GM12878 (cell line): ENCODE measurements around the gene COL23A1. TPM values are rescaled to one million over a fixed set of nuclear protein-coding genes. Genes with fewer than 3 reads are reported as not detected.

ENCODE experiments used
- ATAC-seq: fragments of 200-7000 bp; cut with Tn5 transposase; 3 replicates; pipeline ENCODE4 v1.9.1; 2020; ENCODE audit warnings: mild to moderate bottlenecking, moderate library complexity
- BruUV-seq: library from RNA; stranded (reverse); fragments of 400-500 nt; replicated peaks from 2 replicates; lab custom pipeline; 2021; lab: Mats Ljungman, UMichigan
- CTCF ChIA-PET: fragments of 300-600 bp; sonication (Branson Sonifier 250); formaldehyde crosslinking; extraction: SDS; loops from one replicate; lab custom pipeline; 2021; ENCODE audit warnings: inconsistent platforms; lab: Yijun Ruan, JAX
- POLR2A ChIA-PET: fragments of 350-600 bp; formaldehyde crosslinking; extraction: SDS; loops from one replicate; lab custom pipeline; 2021; ENCODE audit warnings: inconsistent platforms; lab: Charles Lee
- RAD21 ChIA-PET: fragments of 300-600 bp; sonication (Branson Sonifier 250); formaldehyde crosslinking; loops from one replicate; lab custom pipeline; 2023; ENCODE audit warnings: antibody characterized with exemption; ENCODE audit not compliant: unreplicated experiment; lab: Charles Lee
- SMC1A ChIA-PET: fragments of 300-600 bp; sonication (Branson Sonifier 250); formaldehyde crosslinking; loops from one replicate; lab custom pipeline; 2023; ENCODE audit not compliant: unreplicated experiment, uncharacterized antibody; lab: Charles Lee
- DNase-seq: peaks from one replicate; pipeline ENCODE4 v3.0.0-alpha.2; 2011; ENCODE audit warnings: low read depth, low spot score
- FAIRE-seq: peaks from 3 replicates; lab custom pipeline; 2011; peaks lifted over from hg19 to GRCh38; lab: Jason Lieb, UNC
- H2AFZ ChIP-seq: 2 replicates; pipeline ENCODE4 v1.6.0; 2011; ENCODE audit warnings: low read depth, low read length, control low read depth; ENCODE audit not compliant: control insufficient read depth
- H3K27ac ChIP-seq: 2 replicates; pipeline ENCODE4 v1.5.1; 2011; ENCODE audit warnings: control low read depth; ENCODE audit not compliant: control insufficient read depth, insufficient read depth
- H3K27me3 ChIP-seq, 2 experiments: replicated peaks in 1 of 2; 2 replicates each; pipeline versions ENCODE4 v1.6.0 to v1.6.1; 2011; ENCODE audit warnings: low read length in 1 of 2; ENCODE audit not compliant: control insufficient read depth in 2 of 2, insufficient read depth in 2 of 2
- H3K36me3 ChIP-seq, 2 experiments: 2 replicates each; pipeline ENCODE4 v1.5.1; 2011; ENCODE audit warnings: low read length in 1 of 2; ENCODE audit not compliant: control insufficient read depth in 2 of 2, insufficient read depth in 2 of 2
- H3K4me1 ChIP-seq: 2 replicates; pipeline ENCODE4 v1.6.1; 2011; ENCODE audit warnings: mild to moderate bottlenecking, low read length, moderate library complexity, mixed read lengths; ENCODE audit not compliant: control insufficient read depth, insufficient read depth
- H3K4me2 ChIP-seq: 2 replicates; pipeline ENCODE4 v1.6.0; 2011; ENCODE audit warnings: control low read depth; ENCODE audit not compliant: control insufficient read depth, insufficient read depth
- H3K4me3 ChIP-seq: fragments of 200-600 bp; sonication (generic); 2 replicates; pipeline ENCODE4 v1.5.1; 2016
- H3K79me2 ChIP-seq: 2 replicates; pipeline ENCODE4 v1.6.0; 2011; ENCODE audit warnings: low read length; ENCODE audit not compliant: control insufficient read depth, insufficient read depth
- H3K9ac ChIP-seq: 2 replicates; pipeline ENCODE4 v1.8.0; 2011; ENCODE audit warnings: low read length, control low read depth, mixed read lengths; ENCODE audit not compliant: control insufficient read depth, insufficient read depth
- H3K9me3 ChIP-seq: replicated peaks from 3 replicates; pipeline ENCODE4 v1.5.1; 2011; ENCODE audit warnings: mild to moderate bottlenecking, low read length; ENCODE audit not compliant: control insufficient read depth, insufficient read depth
- H4K20me1 ChIP-seq: 2 replicates; pipeline ENCODE4 v1.6.0; 2011; ENCODE audit not compliant: control insufficient read depth, insufficient read depth
- ATF7 ChIP-seq: fragments of 450-650 bp; IDR thresholded peaks from 2 replicates; pipeline ENCODE4 v1.6.1; 2016; ENCODE audit warnings: low read depth, mild to moderate bottlenecking
- CREM ChIP-seq: IDR thresholded peaks from 2 replicates; pipeline ENCODE4 v1.6.1; 2014; ENCODE audit warnings: antibody characterized with exemption, low read depth
- ETV6 ChIP-seq, 2 experiments: fragments of 450-650 bp in 1 of 2; IDR thresholded peaks in 1 of 2; conservative IDR thresholded peaks in 1 of 2; 2 replicates each; pipeline ENCODE4 v1.6.1; 2014; ENCODE audit warnings: antibody characterized with exemption in 1 of 2, borderline replicate concordance in 1 of 2, low read depth in 1 of 2, mild to moderate bottlenecking in 1 of 2, moderate library complexity in 1 of 2
- IKZF1 ChIP-seq: fragments of 450-650 bp; conservative IDR thresholded peaks from 2 replicates; pipeline ENCODE4 v1.6.1; 2017; ENCODE audit warnings: antibody characterized with exemption, mild to moderate bottlenecking
- IRF4 ChIP-seq: IDR thresholded peaks from 2 replicates; pipeline ENCODE4 v1.6.1; 2011; ENCODE audit warnings: low read depth, low read length
- NBN ChIP-seq: fragments of 450-650 bp; IDR thresholded peaks from 2 replicates; pipeline ENCODE4 v1.6.1; 2016
- RCOR1 ChIP-seq: conservative IDR thresholded peaks from 2 replicates; pipeline ENCODE4 v1.6.1; 2012; ENCODE audit warnings: low read depth, low read length, improper control_type of control experiment
- RELA ChIP-seq: fragments of 450-650 bp; IDR thresholded peaks from 2 replicates; pipeline ENCODE4 v1.8.0; 2014; ENCODE audit warnings: borderline replicate concordance; ENCODE audit not compliant: partially characterized antibody
- SMAD5 ChIP-seq: IDR thresholded peaks from 2 replicates; pipeline ENCODE4 v1.6.1; 2016; ENCODE audit warnings: antibody characterized with exemption, low read depth
- SPI1 ChIP-seq: IDR thresholded peaks from 2 replicates; pipeline ENCODE4 v1.6.1; 2011; ENCODE audit warnings: low read depth, mild to moderate bottlenecking, low read length, moderate library complexity, borderline replicate concordance; ENCODE audit not compliant: insufficient read depth
- SREBF1 ChIP-seq: IDR thresholded peaks from 2 replicates; pipeline ENCODE4 v1.6.1; 2012; ENCODE audit warnings: mild to moderate bottlenecking, low read length
- SUPT20H ChIP-seq: IDR thresholded peaks from 2 replicates; pipeline ENCODE4 v1.6.1; 2011; ENCODE audit warnings: low read depth, mild to moderate bottlenecking, low read length, moderate library complexity, borderline replicate concordance; ENCODE audit not compliant: control insufficient read depth
- SUZ12 ChIP-seq: fragments of 200-600 bp; sonication (generic); IDR thresholded peaks from one replicate; pipeline ENCODE4 v1.6.1; 2018; ENCODE audit warnings: antibody characterized with exemption, mild to moderate bottlenecking; ENCODE audit not compliant: unreplicated experiment
- TAF1 ChIP-seq: IDR thresholded peaks from 2 replicates; pipeline ENCODE4 v1.6.1; 2011; ENCODE audit warnings: mild to moderate bottlenecking, low read depth, low read length, borderline replicate concordance
- ZZZ3 ChIP-seq: IDR thresholded peaks from 2 replicates; pipeline ENCODE4 v1.6.1; 2011; ENCODE audit warnings: low read depth; ENCODE audit not compliant: control insufficient read depth, insufficient read length
- WGBS: methylation state at CpG from one replicate; pipeline ENCODE4 v1.1.6; 2016; ENCODE audit warnings: low lambda C conversion rate; ENCODE audit not compliant: insufficient replicate concordance, insufficient coverage; ENCODE audit errors: missing lambda C conversion rate; 5-methylcytosine and 5-hydroxymethylcytosine counted together
- in situ Hi-C: fragments of 300-500 bp; cut with MboI; formaldehyde crosslinking; loops from 9 replicates; pipeline ENCODE4 v1.14.3; 2018; ENCODE audit warnings: mixed read lengths
- intact Hi-C: fragments of 100-400 bp; cut with micrococcal nuclease; formaldehyde crosslinking; loops from one replicate; pipeline ENCODE4 v1.14.2; 2022; ENCODE audit not compliant: unreplicated experiment
- polyA plus RNA-seq, 11 experiments: library from polyadenylated mRNA; depleted of rRNA in 4 of 11; unstranded in 6 of 11; stranded (reverse) in 5 of 11; fragments of >200 nt; fragmentation: Nextera tagmentation in 4 of 11; fragmentation: Illumina TruSeq in 1 of 11; extraction: Ambion mirVana in 4 of 11; extraction: Trizol in 1 of 11; gene quantifications; 1 replicate in 1 of 11; 2 replicates in 10 of 11; pipeline versions ENCODE4 v1.2.1 to v1.2.3, GENCODE V29; 2011 to 2016; ENCODE audit warnings: inconsistent platforms in 2 of 11, missing spikeins in 2 of 11, low read depth in 1 of 11
- total RNA-seq, 4 experiments: library from RNA; depleted of rRNA in 3 of 4; stranded (reverse); fragments of >200 nt in 3 of 4; fragmentation: Illumina TruSeq in 1 of 4; extraction: Trizol in 1 of 4; gene quantifications; 2 replicates each; pipeline versions ENCODE4 v1.2.1 to v1.2.3, GENCODE V29; 2013 to 2021
- TF ChIP-seq, protein P1 (sequence below): fragments of 450-650 bp; IDR thresholded peaks from 2 replicates; pipeline ENCODE4 v1.6.1; 2017; ENCODE audit warnings: mild to moderate bottlenecking, moderate library complexity
- TF ChIP-seq, protein P2 (sequence below): IDR thresholded peaks from 2 replicates; pipeline ENCODE4 v1.6.1; 2011; ENCODE audit warnings: borderline replicate concordance, low read depth, mild to moderate bottlenecking, moderate library complexity, mixed read lengths, low read length; ENCODE audit not compliant: insufficient read depth; ENCODE audit errors: extremely low read length

Gene COL23A1
- total and polyA plus RNA-seq, 10 of the 15 experiments (the other 5 are each of a cell fraction or from before 2014, with no cell fraction given) = 0.03 to 0.83 (median 0.09) TPM; not detected in 5

DNA sequence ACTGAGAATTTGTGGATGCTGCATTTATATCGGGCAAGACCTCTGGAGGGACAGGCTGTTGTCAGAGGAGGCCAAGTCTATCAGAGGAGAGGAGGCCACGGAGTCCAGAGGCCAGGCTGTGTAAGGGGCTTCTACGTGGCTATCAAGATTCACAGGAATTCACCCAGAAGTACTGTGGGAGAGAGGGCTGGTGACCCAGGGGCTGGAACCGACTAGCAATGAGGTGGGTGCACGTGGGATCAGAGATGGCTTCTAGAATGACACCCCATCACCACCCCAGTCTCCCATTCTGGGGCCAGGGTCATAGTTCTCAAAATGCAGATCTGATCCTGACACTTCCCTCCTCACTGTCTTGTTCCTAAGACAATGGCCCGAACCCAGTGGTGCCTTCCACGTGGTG, 296.4 kb downstream of the COL23A1 start:
- BruUV-seq = no TSS peak
- Histone ChIP-seq H3K4me2 (no peak overlapping the region), H3K36me3 (no peaks in the 10 kb centered on the region), H3K4me1 (no peaks in the 10 kb centered on the region), H3K79me2 (no peaks in the 10 kb centered on the region), H3K9me3 (no peaks in the 10 kb centered on the region), H3K27me3 (no peaks in the 10 kb centered on the region; a peak in 1 of 4 replicates), H3K27ac (no peak overlapping the region), H4K20me1 (no peaks in the 10 kb centered on the region), H3K4me3 (no peak overlapping the region), H2AFZ (no peak overlapping the region), H3K9ac (no peak overlapping the region)
- no peak for TF ChIP-seq SMAD5
- no peak for TF ChIP-seq NBN
- TF ChIP-seq IKZF1 = no peak
- TF ChIP-seq, protein P1, sequence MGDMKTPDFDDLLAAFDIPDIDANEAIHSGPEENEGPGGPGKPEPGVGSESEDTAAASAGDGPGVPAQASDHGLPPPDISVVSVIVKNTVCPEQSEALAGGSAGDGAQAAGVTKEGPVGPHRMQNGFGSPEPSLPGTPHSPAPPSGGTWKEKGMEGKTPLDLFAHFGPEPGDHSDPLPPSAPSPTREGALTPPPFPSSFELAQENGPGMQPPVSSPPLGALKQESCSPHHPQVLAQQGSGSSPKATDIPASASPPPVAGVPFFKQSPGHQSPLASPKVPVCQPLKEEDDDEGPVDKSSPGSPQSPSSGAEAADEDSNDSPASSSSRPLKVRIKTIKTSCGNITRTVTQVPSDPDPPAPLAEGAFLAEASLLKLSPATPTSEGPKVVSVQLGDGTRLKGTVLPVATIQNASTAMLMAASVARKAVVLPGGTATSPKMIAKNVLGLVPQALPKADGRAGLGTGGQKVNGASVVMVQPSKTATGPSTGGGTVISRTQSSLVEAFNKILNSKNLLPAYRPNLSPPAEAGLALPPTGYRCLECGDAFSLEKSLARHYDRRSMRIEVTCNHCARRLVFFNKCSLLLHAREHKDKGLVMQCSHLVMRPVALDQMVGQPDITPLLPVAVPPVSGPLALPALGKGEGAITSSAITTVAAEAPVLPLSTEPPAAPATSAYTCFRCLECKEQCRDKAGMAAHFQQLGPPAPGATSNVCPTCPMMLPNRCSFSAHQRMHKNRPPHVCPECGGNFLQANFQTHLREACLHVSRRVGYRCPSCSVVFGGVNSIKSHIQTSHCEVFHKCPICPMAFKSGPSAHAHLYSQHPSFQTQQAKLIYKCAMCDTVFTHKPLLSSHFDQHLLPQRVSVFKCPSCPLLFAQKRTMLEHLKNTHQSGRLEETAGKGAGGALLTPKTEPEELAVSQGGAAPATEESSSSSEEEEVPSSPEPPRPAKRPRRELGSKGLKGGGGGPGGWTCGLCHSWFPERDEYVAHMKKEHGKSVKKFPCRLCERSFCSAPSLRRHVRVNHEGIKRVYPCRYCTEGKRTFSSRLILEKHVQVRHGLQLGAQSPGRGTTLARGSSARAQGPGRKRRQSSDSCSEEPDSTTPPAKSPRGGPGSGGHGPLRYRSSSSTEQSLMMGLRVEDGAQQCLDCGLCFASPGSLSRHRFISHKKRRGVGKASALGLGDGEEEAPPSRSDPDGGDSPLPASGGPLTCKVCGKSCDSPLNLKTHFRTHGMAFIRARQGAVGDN = no peak
- no peak for TF ChIP-seq RCOR1
- no peak for TF ChIP-seq SUZ12
- no peak for TF ChIP-seq ZZZ3
- TF ChIP-seq, protein P2, sequence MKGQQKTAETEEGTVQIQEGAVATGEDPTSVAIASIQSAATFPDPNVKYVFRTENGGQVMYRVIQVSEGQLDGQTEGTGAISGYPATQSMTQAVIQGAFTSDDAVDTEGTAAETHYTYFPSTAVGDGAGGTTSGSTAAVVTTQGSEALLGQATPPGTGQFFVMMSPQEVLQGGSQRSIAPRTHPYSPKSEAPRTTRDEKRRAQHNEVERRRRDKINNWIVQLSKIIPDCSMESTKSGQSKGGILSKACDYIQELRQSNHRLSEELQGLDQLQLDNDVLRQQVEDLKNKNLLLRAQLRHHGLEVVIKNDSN = no peak
- no peak for TF ChIP-seq CREM
- TF ChIP-seq IRF4 = no peak
- no peak for TF ChIP-seq RELA
- TF ChIP-seq TAF1 = no peak
- TF ChIP-seq SREBF1 = no peak
- TF ChIP-seq ETV6 (conservative IDR thresholded peaks at IDR 0.05 in 1 of 2, IDR thresholded peaks at IDR 0.05 in 1 of 2; ENCODE audit: borderline replicate concordance in 1 of 2, low read depth in 1 of 2) = no peak
- TF ChIP-seq SUPT20H = no peak
- no peak for TF ChIP-seq SPI1
- no peak for TF ChIP-seq ATF7
- 23% methylated on average over 7 of the region's 7 CpGs for WGBS
- ATAC-seq (no peak), FAIRE-seq (no peak), DNase-seq (no peak)
- ChIA-PET SMC1A (no interaction called here), POLR2A (no interaction called here), CTCF (no interaction called here), RAD21 (no interaction called here)
- intact Hi-C loops (no loop called here), in situ Hi-C loops (no loop called here)
